A549 (cell line): Measurements from ENCODE around the gene GCM1. TPM values are rescaled to one million over a fixed set of nuclear protein-coding genes. Genes with fewer than 3 reads are reported as not detected.

Experiments
- ATAC-seq, 2 experiments: fragments of 200-7000 bp in 1 of 2; fragments of >200 bp in 1 of 2; cut with Nextera tagmentation in 1 of 2; cut with Tn5 transposase in 1 of 2; 3 replicates each; pipeline versions ENCODE4 v1.8.0 to v1.9.1; 2018 to 2020; ENCODE audit warnings: mild to moderate bottlenecking in 1 of 2, moderate library complexity in 1 of 2
- CTCF ChIA-PET: fragments of 300-600 bp; sonication (Branson Sonifier 250); formaldehyde crosslinking; extraction: SDS; loops from one replicate; lab custom pipeline; 2021; ENCODE audit warnings: antibody characterized with exemption, inconsistent platforms; lab: Yijun Ruan, JAX
- POLR2A ChIA-PET: fragments of 350-600 bp; formaldehyde crosslinking; extraction: SDS; loops from one replicate; lab custom pipeline; 2021; ENCODE audit warnings: antibody characterized with exemption, inconsistent platforms; lab: Yijun Ruan, JAX
- DNase-seq, 2 experiments: peaks; one replicate each; pipeline versions ENCODE4 v3.0.0 to v3.0.0-alpha.2; 2011 to 2016; ENCODE audit warnings: low read depth in 1 of 2, low spot score in 1 of 2
- FAIRE-seq: peaks from 2 replicates; lab custom pipeline; 2011; peaks lifted over from hg19 to GRCh38; lab: Jason Lieb, UNC
- H3K27ac ChIP-seq, 2 experiments: fragments of >200 bp; sonication (Bioruptor Twin); formaldehyde crosslinking; 3 replicates each; pipeline ENCODE4 v1.5.1; 2016 to 2017
- H3K4me1 ChIP-seq: fragments of >200 bp; sonication (Bioruptor Twin); formaldehyde crosslinking; 3 replicates; pipeline ENCODE4 v1.6.1; 2016
- H3K4me2 ChIP-seq: fragments of >200 bp; sonication (Bioruptor Twin); formaldehyde crosslinking; 3 replicates; pipeline ENCODE4 v1.6.1; 2016
- H3K4me3 ChIP-seq: fragments of >200 bp; sonication (Bioruptor Twin); formaldehyde crosslinking; 3 replicates; pipeline ENCODE4 v1.5.1; 2016
- H3K9me3 ChIP-seq: fragments of >200 bp; sonication (Bioruptor Twin); formaldehyde crosslinking; 3 replicates; pipeline ENCODE4 v1.6.1; 2016
- BCL3 ChIP-seq: fragments of >200 bp; sonication (Bioruptor Twin); formaldehyde crosslinking; IDR thresholded peaks from 3 replicates; pipeline ENCODE4 v1.6.1; 2016
- BHLHE40 ChIP-seq: IDR thresholded peaks from 2 replicates; pipeline ENCODE4 v1.6.1; 2012; ENCODE audit warnings: low read depth, low read length, inconsistent platforms
- CHD4 ChIP-seq: fragments of 200-600 bp; sonication (generic); IDR thresholded peaks from 2 replicates; pipeline ENCODE4 v1.6.1; 2016; ENCODE audit warnings: antibody characterized with exemption, mild to moderate bottlenecking, borderline replicate concordance
- CTCF ChIP-seq: fragments of >200 bp; sonication (Bioruptor Twin); formaldehyde crosslinking; IDR thresholded peaks from 3 replicates; pipeline ENCODE4 v1.5.1; 2016
- EHMT2 ChIP-seq: fragments of 200-600 bp; sonication (generic); IDR thresholded peaks from 2 replicates; pipeline ENCODE4 v1.6.1; 2016; ENCODE audit warnings: antibody characterized with exemption, low read depth, mild to moderate bottlenecking, moderate library complexity
- ESRRA ChIP-seq: fragments of 150-350 bp; IDR thresholded peaks from 2 replicates; pipeline ENCODE4 v1.6.1; 2014; ENCODE audit warnings: mild to moderate bottlenecking, low read length, borderline replicate concordance
- HOXB13 ChIP-seq: fragments of 250-450 bp; sonication (Bioruptor Pico); IDR thresholded peaks from 2 replicates; pipeline ENCODE4 v1.5.0; 2020; ENCODE audit warnings: low read depth, mild to moderate bottlenecking, moderate library complexity
- JUNB ChIP-seq: fragments of >200 bp; sonication (Bioruptor Twin); formaldehyde crosslinking; IDR thresholded peaks from 2 replicates; pipeline ENCODE4 v1.6.1; 2016
- MYC ChIP-seq: IDR thresholded peaks from 2 replicates; pipeline ENCODE4 v1.6.1; 2012; ENCODE audit warnings: mild to moderate bottlenecking, inconsistent platforms, low read length, improper control_type of control experiment, borderline replicate concordance
- NFE2L2 ChIP-seq: fragments of 150-350 bp; conservative IDR thresholded peaks from 2 replicates; pipeline ENCODE4 v1.6.1; 2014; ENCODE audit warnings: low read length
- NR3C1 ChIP-seq: fragments of >200 bp; sonication (Bioruptor Twin); formaldehyde crosslinking; IDR thresholded peaks from 3 replicates; pipeline ENCODE4 v1.6.1; 2017
- POLR2A ChIP-seq: IDR thresholded peaks from 2 replicates; pipeline ENCODE4 v1.6.1; 2012; ENCODE audit warnings: mild to moderate bottlenecking, low read length
- REST ChIP-seq: fragments of 200-600 bp; sonication (generic); IDR thresholded peaks from 2 replicates; pipeline ENCODE4 v1.6.1; 2016; ENCODE audit warnings: antibody characterized with exemption, mild to moderate bottlenecking, moderate library complexity
- TFCP2L1 ChIP-seq: fragments of 250-450 bp; sonication (Bioruptor Pico); IDR thresholded peaks from 2 replicates; pipeline ENCODE4 v1.5.0; 2021; ENCODE audit warnings: mild to moderate bottlenecking
- TP53 ChIP-seq: fragments of 250-450 bp; sonication (Bioruptor Pico); IDR thresholded peaks from 2 replicates; pipeline ENCODE4 v1.5.0; 2021; ENCODE audit warnings: mild to moderate bottlenecking, moderate library complexity
- USF2 ChIP-seq: fragments of 450-650 bp; IDR thresholded peaks from 2 replicates; pipeline ENCODE4 v1.6.1; 2014; ENCODE audit warnings: antibody characterized with exemption
- ZC3H11A ChIP-seq: fragments of 450-650 bp; IDR thresholded peaks from 2 replicates; pipeline ENCODE4 v1.6.1; 2014; ENCODE audit warnings: antibody characterized with exemption, mild to moderate bottlenecking
- ZFP36 ChIP-seq: fragments of 450-650 bp; IDR thresholded peaks from 2 replicates; pipeline ENCODE4 v1.6.1; 2014; ENCODE audit warnings: borderline replicate concordance; ENCODE audit not compliant: partially characterized antibody
- ZNF302 ChIP-seq: fragments of 250-450 bp; sonication (Bioruptor Pico); IDR thresholded peaks from 2 replicates; pipeline ENCODE4 v1.9.0; 2021; ENCODE audit warnings: inconsistent platforms, mild to moderate bottlenecking, moderate library complexity
- WGBS: methylation state at CpG from one replicate; pipeline ENCODE4 v1.1.6; 2017; ENCODE audit errors: missing lambda C conversion rate; 5-methylcytosine and 5-hydroxymethylcytosine counted together
- polyA plus RNA-seq, 4 experiments: library from polyadenylated mRNA; depleted of rRNA in 3 of 4; stranded (reverse); fragments of >200 nt; fragmentation: RNase III in 1 of 4; extraction: RNeasy Plus Mini Kit Qiagen cat#74134 plus additional on column Dnase treatment in 1 of 4; gene quantifications; 2 replicates in 3 of 4; 3 replicates in 1 of 4; pipeline ENCODE4 v1.2.3, GENCODE V29; 2011 to 2017

The GCM1 gene
- polyA plus RNA-seq, 2 of the 4 experiments (the other 2 are of a cell fraction) = 0.03 to 0.08 TPM

- Histone ChIP-seq H3K4me1 (no peaks in the 10 kb centered on the region), H3K27ac (no peak overlapping the region), H3K4me3 (no peak overlapping the region), H3K9me3 (no peaks in the 10 kb centered on the region), H3K4me2 (no peak overlapping the region)
- FAIRE-seq (no peak), DNase-seq (no peak), ATAC-seq (no peak)
- WGBS = 89% methylated on average over 13 of the region's 16 CpGs
- ChIA-PET POLR2A (no interaction called here), CTCF (no interaction called here)
- TF ChIP-seq NR3C1 = no peak
- TF ChIP-seq CHD4 = no peak
- TF ChIP-seq EHMT2 = no peak
These were observed 14.7 kb downstream of the GCM1 start for GRCh38 chr6:53133961-53134360.

GRCh38 chr6:53130569-53131290, 17.9 kb downstream of the GCM1 start:
- Histone ChIP-seq H3K27ac (no peak overlapping the region), H3K4me1 (no peaks in the 10 kb centered on the region), H3K4me2 (no peak overlapping the region), H3K9me3 (no peaks in the 10 kb centered on the region), H3K4me3 (no peak overlapping the region)
- ATAC-seq (no peak), FAIRE-seq (no peak), DNase-seq (no peak)
- TF ChIP-seq USF2 (no peak), HOXB13 (no peak), POLR2A (no peak), CTCF (no peak), JUNB (no peak), ZFP36 (no peak), NFE2L2 (no peak), BHLHE40 (no peak), NR3C1 (no peak), TFCP2L1 (no peak), ZNF302 (no peak), ESRRA (no peak), ZC3H11A (no peak), MYC (no peak), REST (no peak), BCL3 (no peak), TP53 (CRISPR knock-in tag) (no peak)
- WGBS = 57% methylated on average over 6 of the region's 6 CpGs
- CTCF ChIA-PET = interaction anchor here (1.4 kb wide), 1 partner anchor 354 kb away, joined by 5 read pairs; no protein-coding TSS in a partner anchor
- POLR2A ChIA-PET = no interaction called here
